Measurements from ENCODE around the gene SVBP.

GRCh38 chr1:42761567-42761966, 55.6 kb downstream of the SVBP start:
- TF ChIP-seq CTCF (IDR thresholded peaks at IDR 0.05), result no peak
- TF ChIP-seq EZH2 (IDR thresholded peaks at IDR 0.05; ENCODE audit: borderline replicate concordance, insufficient read depth, low read depth, low read length, poor library complexity, severe bottlenecking), result no peak
